GM19025 (cell line): ENCODE measurements around the gene MEIOSIN.

ENCODE experiments used
- ATAC-seq: cut with Tn5 transposase; IDR thresholded peaks from one replicate; pipeline ENCODE4 v1.9.1; 2021; ENCODE audit warnings: mild to moderate bottlenecking, low read depth, moderate library complexity; ENCODE audit not compliant: unreplicated experiment

The MEIOSIN gene

DNA sequence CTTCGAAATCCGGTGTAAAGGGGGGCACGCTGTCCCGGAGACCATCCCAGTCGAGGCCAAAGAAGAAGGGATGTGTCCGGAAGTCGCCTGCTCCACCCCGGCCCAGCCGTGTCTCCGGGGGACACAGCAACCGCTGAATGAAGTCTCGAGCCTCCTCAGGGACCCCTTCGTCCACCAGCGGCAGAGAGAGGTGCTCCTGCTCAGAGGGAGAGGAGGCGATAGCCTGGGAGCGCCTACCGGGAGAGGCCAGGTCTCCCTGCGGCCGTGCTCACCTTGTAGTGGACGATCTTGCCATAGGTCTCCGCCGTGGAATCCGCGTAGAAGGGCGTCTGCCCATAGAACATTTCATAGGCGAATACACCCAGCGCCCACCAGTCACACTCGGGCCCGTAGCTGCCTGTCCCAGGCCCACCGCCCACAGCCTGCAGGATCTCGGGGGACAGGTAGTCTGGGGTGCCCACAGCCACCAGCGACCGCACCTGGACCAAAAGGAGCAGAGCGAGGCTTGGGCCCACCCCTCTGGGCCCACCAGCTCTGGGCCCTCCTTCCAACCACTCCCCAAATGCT, 44.2 kb downstream of the MEIOSIN start:
- ATAC-seq, result no peak

DNA sequence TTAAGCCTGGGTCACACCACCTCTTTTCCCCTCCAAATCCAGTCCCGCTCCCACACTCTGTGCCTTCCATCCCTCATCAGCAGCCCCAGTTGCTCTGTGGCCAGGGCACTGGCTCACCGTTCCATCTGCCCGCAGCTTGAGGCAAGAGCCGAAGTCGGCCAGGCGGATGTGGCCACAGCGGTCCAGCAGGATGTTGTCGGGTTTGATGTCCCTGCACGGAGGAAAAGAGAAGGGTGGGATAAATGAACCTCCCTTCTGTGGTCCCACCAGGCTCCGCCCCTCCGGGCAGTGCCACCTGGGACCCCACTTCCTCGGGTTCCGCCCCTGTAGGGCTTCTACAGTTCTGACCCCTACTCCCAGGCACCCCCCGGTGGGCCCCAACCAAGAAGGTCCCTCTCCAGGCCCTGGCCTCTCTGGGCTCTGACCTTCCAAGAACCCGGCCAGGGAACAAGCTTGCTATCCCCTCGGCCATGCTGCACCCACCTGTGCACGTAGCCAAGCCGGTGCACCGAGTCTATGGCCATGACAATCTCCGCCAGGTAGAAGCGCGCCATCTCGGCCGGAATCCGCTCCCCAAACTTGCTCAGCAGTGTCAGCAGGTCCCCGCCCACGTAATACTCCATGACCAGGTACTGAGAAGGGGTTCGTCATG, 44.9 kb downstream of the MEIOSIN start:
- ATAC-seq, result no peak

DNA sequence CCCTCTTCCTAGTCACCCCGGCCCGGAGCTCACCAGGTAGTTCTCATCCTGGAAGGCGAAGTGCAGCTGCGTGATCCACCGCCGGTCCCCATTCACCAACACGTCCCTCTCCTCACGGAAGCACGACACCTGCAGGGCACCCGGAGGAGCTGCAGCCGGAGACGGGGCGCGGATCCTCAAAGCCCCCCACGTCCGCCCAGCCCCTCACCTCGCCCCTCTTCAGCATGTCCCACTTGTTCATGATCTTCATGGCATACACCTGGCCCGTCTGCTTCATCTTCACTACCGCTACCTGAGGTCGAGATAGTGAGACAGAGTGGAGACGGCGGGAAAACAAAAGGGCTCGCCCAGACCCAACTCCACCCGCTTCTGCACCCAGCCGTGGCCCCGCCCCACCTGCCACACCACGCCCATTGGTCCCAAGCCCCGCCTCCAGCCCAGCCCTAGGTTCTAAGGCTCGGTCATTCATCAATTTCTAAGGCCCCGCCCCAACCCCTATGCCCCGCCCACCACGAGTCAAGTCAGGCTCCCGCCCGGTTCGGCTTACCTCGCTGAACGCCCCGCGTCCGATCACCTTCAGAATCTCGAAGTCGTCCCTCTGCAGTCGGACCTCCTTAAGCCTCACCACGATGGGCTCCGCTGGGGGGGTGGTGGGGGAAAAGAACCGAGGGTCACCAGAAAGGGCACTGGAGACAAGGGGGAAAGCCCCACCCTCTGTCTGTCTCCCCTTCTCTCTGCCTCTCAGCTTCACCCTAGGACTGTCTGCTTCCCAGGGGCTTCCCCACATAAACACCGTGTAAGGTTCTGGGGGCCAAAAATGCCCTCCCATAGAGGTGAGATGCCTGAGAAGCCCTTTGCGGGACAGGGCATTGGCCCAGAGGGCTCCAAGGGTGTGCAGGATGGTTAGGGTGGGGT, 46.2 kb downstream of the MEIOSIN start:
- peak; percentile 86 for ATAC-seq

- no peak for ATAC-seq
Observed at GRCh38 chr19:45780146-45780447, 46.9 kb downstream of the MEIOSIN start.

DNA sequence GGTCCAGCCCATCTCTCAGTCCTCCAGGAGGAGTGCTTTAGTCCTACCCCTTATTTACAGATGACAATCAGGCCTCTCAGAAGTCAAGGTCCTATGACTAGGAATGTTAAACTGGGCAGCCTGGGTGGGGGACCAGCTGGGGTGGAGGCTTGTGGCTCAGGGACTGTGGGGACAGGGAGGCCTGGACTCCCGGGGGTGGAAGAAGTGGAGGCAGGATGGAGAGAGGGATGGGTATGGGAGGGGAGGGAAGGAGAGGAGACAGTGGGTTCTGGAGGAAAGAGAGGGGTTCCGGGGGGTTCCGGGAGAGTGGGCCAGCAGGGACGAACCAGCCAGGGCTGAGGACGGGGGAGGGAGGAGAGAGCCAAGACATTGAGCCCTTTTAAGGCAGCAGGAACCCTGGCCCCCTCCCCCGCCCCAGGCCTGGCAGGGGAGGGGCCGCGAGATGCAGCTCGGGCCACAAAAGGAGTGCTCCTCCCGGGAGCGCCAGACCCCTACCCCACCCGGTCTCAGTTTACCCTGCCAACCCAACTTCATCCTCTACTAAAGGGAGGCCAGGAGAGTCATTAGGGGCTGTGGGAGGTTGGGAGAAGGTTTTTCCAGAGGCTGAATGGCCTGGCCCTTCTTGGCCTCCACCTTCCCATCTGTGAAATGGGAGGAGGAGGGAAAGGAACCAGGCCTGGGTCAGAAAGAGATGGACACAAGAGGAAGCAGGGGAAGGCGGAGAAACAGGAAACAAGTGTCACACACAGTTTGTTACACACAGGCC, 47.4 kb downstream of the MEIOSIN start:
- no peak for ATAC-seq

GRCh38 chr19:45781214-45782161, 48.2 kb downstream of the MEIOSIN start:
- no peak for ATAC-seq

GRCh38 chr19:45782162-45782691, 49.0 kb downstream of the MEIOSIN start, which contains the start of gene DMPK:
Gene DMPK (minus strand): TSS chr19:45782490. CDS start chr19:45782352, 138 bp downstream.
- ATAC-seq, result no peak

GRCh38 chr19:45782820-45783785, 49.9 kb downstream of the MEIOSIN start:
- no peak for ATAC-seq

- ATAC-seq, result no peak
Observed at GRCh38 chr19:45784096-45784495, 50.9 kb downstream of the MEIOSIN start.

- no peak for ATAC-seq
Observed at GRCh38 chr19:45785097-45785496, 51.9 kb downstream of the MEIOSIN start.

DNA sequence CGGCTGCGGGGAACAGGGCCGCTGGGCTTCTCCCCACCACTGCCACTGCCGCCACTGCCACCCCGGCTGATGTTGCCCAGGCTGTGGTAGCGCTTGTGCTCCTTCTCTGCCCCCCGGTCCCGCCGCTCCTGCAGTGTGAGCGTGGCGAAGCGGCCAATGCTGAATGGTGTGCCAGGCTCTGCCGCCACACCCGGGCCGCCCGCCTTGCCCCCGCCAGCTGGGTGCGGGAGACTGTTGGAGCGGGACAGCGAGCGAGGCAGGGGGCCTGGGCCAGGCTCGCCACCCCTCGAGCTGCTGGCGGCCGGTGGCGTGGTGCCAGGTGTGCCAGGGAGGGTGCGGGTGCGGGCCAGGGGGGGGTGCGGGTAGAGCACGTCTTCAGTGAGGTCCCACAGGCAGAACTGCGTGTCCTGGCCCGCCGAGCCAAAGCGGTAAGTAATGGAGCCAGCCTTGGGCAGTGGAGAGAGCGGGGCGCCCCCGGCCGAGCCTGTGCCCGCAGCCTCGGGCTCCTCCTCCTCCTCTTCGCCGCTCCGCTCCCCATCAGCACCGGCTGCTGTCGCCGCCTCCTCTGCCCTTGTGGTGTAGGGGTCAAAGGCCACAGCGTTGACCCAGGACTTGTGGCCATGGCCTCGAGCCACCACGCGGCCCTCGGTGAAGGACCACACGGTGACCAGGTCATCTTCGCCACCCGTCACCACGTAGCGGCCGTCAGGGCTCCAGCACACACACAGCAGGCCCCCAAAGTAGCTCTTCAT, 52.7 kb downstream of the MEIOSIN start:
- ATAC-seq, result no peak

DNA sequence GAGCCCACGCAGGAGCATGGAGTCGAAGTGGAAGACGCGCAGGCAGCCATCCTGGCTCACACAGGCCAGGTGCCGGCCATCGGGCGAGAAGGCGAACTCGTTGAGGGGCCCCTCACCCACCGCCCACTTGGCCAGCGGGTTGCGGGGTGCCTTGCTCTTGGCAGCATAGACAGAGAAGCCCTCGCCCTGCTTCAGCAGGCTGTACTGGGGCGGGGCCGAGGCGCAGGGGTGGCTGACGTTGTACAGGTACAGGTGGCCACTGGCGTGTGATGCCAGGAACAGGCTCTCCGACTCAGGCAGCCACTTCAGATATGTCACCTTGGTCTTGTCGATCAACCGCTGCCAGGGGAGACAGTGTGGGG, 53.3 kb downstream of the MEIOSIN start:
- ATAC-seq, result no peak

GRCh38 chr19:45789035-45789786, 56.0 kb downstream of the MEIOSIN start:
- no peak for ATAC-seq

DNA sequence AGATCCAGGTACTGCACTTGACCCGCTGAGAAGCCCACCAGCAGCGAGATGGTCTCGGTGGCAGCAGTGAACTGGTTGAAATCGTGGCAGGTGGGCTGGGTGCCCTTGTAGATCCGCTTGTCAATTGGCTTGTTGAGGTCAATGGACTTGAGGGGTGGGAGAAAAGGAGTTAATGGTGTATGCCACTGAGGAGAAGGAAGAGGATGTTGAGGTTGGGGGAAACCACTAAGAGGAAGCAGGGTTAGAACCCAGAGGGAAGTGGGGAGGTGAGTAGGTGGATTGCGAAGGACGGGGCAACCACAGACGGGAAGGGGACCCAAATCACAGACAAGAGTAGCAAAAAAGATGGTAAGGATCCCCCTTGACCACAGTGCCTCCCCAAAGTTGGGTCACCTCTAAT, 57.7 kb downstream of the MEIOSIN start:
- no peak for ATAC-seq

- ATAC-seq, result peak; percentile 15
Observed at GRCh38 chr19:45791744-45792469, 58.7 kb downstream of the MEIOSIN start.

DNA sequence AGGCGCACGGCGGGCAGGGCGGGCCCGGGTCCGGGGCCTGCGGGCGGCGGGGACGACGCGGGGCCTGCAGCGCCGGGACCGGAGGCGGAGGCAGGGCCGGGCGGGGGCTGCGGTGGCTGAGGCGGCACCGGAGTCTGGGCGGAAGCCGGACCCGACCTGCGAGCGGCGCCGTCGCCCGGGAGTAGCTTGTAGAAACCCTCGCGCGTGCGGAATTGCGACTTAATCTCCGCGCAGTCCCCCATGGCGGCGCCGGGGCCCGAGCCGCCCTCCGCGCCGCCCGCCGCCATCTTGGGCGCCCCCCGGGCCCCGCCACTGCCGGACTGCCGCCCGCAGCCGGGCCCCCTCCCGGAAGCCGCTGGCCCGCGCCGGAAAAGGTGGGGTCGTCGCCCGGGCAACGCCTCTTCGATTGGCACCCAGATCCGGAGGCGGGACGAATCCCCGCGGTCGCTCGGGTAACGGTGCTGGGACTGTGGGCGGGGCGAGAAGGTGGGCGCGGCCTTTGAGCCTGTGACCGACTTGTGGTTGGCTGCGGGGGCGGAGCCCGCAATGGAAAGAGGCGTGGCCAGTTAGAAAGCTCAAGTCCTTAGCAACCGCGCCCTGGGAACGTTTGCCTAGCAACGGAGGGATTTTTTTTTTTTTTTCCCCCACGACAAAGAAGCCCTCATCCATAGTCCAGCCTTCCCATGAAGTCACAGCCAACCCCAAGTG, 59.4 kb downstream of the MEIOSIN start, which contains the start of gene DMWD:
Gene DMWD, minus strand, starts transcription at position 376 of the 708 bp plus-strand sequence. Its CDS starts 89 bp downstream, at position 287.
- ATAC-seq, result peak; percentile 94
